Endothelial cell of umbilical vein (primary cell): ENCODE data around the gene COX7A1. TPM values are rescaled to one million over a fixed set of nuclear protein-coding genes. Genes with fewer than 3 reads are reported as not detected.

Source experiments
- BruUV-seq: library from RNA; stranded (reverse); fragments of 400-500 nt; replicated peaks from 2 replicates; lab custom pipeline; 2021; lab: Mats Ljungman, UMichigan
- CTCF ChIA-PET: fragments of 300-600, 350-600 bp; sonication (Branson Sonifier 250); formaldehyde crosslinking; loops from one replicate; lab custom pipeline; 2021; ENCODE audit warnings: antibody characterized with exemption, inconsistent platforms; lab: Charles Lee
- POLR2A ChIA-PET: fragments of 300-600, 350-600 bp; sonication (Branson Sonifier 250); formaldehyde crosslinking; loops from one replicate; lab custom pipeline; 2021; ENCODE audit warnings: antibody characterized with exemption, inconsistent platforms; lab: Charles Lee
- DNase-seq: peaks from one replicate; pipeline ENCODE4 v3.0.0-alpha.2; 2011; ENCODE audit warnings: low read depth, low spot score
- FAIRE-seq: peaks from 2 replicates; lab custom pipeline; 2011; peaks lifted over from hg19 to GRCh38; lab: Jason Lieb, UNC
- H2AFZ ChIP-seq: 2 replicates; pipeline ENCODE4 v1.6.0; 2012; ENCODE audit warnings: low read depth, low read length, control low read depth, inconsistent platforms
- H3K27ac ChIP-seq: 2 replicates; pipeline ENCODE4 v1.5.1; 2011; ENCODE audit warnings: low read depth, mild to moderate bottlenecking, control low read depth, low read length, moderate library complexity; ENCODE audit not compliant: insufficient read depth
- H3K27me3 ChIP-seq, 2 experiments: 2 replicates each; pipeline versions ENCODE4 v1.6.0 to v1.6.1; 2011; ENCODE audit warnings: low read length in 2 of 2, mixed read lengths in 1 of 2; ENCODE audit not compliant: control insufficient read depth in 2 of 2, insufficient read depth in 2 of 2
- H3K36me3 ChIP-seq, 2 experiments: 2 replicates in 1 of 2; 3 replicates in 1 of 2; pipeline ENCODE4 v1.5.1; 2011; ENCODE audit warnings: low read length in 2 of 2, mild to moderate bottlenecking in 1 of 2, moderate library complexity in 1 of 2; ENCODE audit not compliant: control insufficient read depth in 2 of 2, insufficient read depth in 2 of 2; ENCODE audit errors: extremely low read depth in 1 of 2
- H3K4me1 ChIP-seq: 3 replicates; pipeline ENCODE4 v1.5.1; 2011; ENCODE audit warnings: mild to moderate bottlenecking, low read length; ENCODE audit not compliant: control insufficient read depth, insufficient read depth; ENCODE audit errors: extremely low read depth
- H3K4me2 ChIP-seq: 2 replicates; pipeline ENCODE4 v1.6.1; 2011; ENCODE audit warnings: low read length, control low read depth, mixed read lengths; ENCODE audit not compliant: insufficient read depth
- H3K4me3 ChIP-seq, 3 experiments: fragments of 200-600 bp in 1 of 3; sonication (generic), shearing (Covaris generic) in 1 of 3; replicated peaks in 1 of 3; 2 replicates each; pipeline ENCODE4 v1.5.1; 2011 to 2016; ENCODE audit warnings: control low read depth in 3 of 3, low read length in 3 of 3, mild to moderate bottlenecking in 2 of 3, inconsistent platforms in 1 of 3, low read depth in 1 of 3, moderate library complexity in 1 of 3; ENCODE audit not compliant: insufficient read depth in 1 of 3
- H3K79me2 ChIP-seq: 2 replicates; pipeline ENCODE4 v1.6.0; 2012; ENCODE audit warnings: low read length, inconsistent platforms; ENCODE audit not compliant: control insufficient read depth, insufficient read depth
- H3K9ac ChIP-seq: replicated peaks from 2 replicates; pipeline ENCODE3; 2011; ENCODE audit warnings: low read length, control low read depth; ENCODE audit not compliant: insufficient read depth; ENCODE audit errors: extremely low read depth
- H3K9me1 ChIP-seq: replicated peaks from 3 replicates; pipeline ENCODE4 v1.6.0; 2011; ENCODE audit warnings: mild to moderate bottlenecking, low read length; ENCODE audit not compliant: control insufficient read depth, insufficient read depth; ENCODE audit errors: extremely low read depth
- H3K9me3 ChIP-seq: replicated peaks from 2 replicates; pipeline ENCODE4 v1.5.1; 2012; ENCODE audit warnings: low read length, inconsistent platforms; ENCODE audit not compliant: control insufficient read depth, insufficient read depth
- H4K20me1 ChIP-seq: replicated peaks from 2 replicates; pipeline ENCODE3; 2011; ENCODE audit warnings: mild to moderate bottlenecking, low read length; ENCODE audit not compliant: control insufficient read depth, insufficient read depth; ENCODE audit errors: extremely low read depth
- CTCF ChIP-seq, 2 donors: IDR thresholded peaks; 1 replicate in 1 of 2; 2 replicates in 1 of 2; pipeline ENCODE4 v1.5.1; 2011; ENCODE audit warnings: low read length in 2 of 2, mild to moderate bottlenecking in 2 of 2, moderate library complexity in 2 of 2, control low read depth in 1 of 2, inconsistent platforms in 1 of 2, low read depth in 1 of 2; ENCODE audit not compliant: insufficient read depth in 1 of 2; ENCODE audit errors: extremely low read depth in 1 of 2
- EZH2 ChIP-seq: IDR thresholded peaks from 2 replicates; pipeline ENCODE4 v1.6.1; 2012; ENCODE audit warnings: borderline replicate concordance, low read depth, mild to moderate bottlenecking, moderate library complexity, low read length, inconsistent platforms; ENCODE audit not compliant: severe bottlenecking
- FOS ChIP-seq: IDR thresholded peaks from 2 replicates; pipeline ENCODE4 v1.6.1; 2011; ENCODE audit warnings: mild to moderate bottlenecking, low read length, moderate library complexity, borderline replicate concordance; ENCODE audit not compliant: insufficient read depth
- GATA2 ChIP-seq: IDR thresholded peaks from 2 replicates; pipeline ENCODE4 v1.7.0; 2011; ENCODE audit warnings: low read depth, mild to moderate bottlenecking, moderate library complexity, mixed read lengths, low read length; ENCODE audit not compliant: insufficient read length, insufficient read depth
- JUN ChIP-seq: IDR thresholded peaks from 2 replicates; pipeline ENCODE4 v1.6.1; 2011; ENCODE audit warnings: borderline replicate concordance, low read depth; ENCODE audit not compliant: insufficient read length, insufficient read depth
- MYC ChIP-seq: IDR thresholded peaks from one replicate; pipeline ENCODE4 v1.6.1; 2011; ENCODE audit warnings: mild to moderate bottlenecking, low read depth, low read length
- POLR2A ChIP-seq: IDR thresholded peaks from 2 replicates; pipeline ENCODE4 v1.6.1; 2012; ENCODE audit warnings: low read depth, mild to moderate bottlenecking, control low read depth, low read length
- dilution Hi-C: fragments of 300-500 bp; cut with MboI; formaldehyde crosslinking; loops from one replicate; pipeline ENCODE4 v1.15.0; 2019; ENCODE audit warnings: low sequenced_read_pairs; ENCODE audit not compliant: extremely low pct_ligation_motif_present
- intact Hi-C: fragments of 100-400 bp; cut with micrococcal nuclease; formaldehyde crosslinking; loops from one replicate; pipeline ENCODE4 v1.10.0; 2022
- polyA plus RNA-seq, 4 experiments: library from polyadenylated mRNA; depleted of rRNA in 3 of 4; stranded (reverse) in 3 of 4; unstranded in 1 of 4; fragments of >200 nt; gene quantifications; 2 replicates each; pipeline versions ENCODE4 v1.2.1 to v1.2.3, GENCODE V29; 2011 to 2012; ENCODE audit warnings: missing spikeins in 1 of 4
- total RNA-seq: library from RNA; stranded (reverse); gene quantifications from 2 replicates; pipeline ENCODE4 v1.2.3, GENCODE V29; 2021

COX7A1 gene
- total and polyA plus RNA-seq, 2 donors (not counting 3 experiments of a cell fraction or from before 2014, with no cell fraction given), result 10.6 to 35.2 TPM

DNA sequence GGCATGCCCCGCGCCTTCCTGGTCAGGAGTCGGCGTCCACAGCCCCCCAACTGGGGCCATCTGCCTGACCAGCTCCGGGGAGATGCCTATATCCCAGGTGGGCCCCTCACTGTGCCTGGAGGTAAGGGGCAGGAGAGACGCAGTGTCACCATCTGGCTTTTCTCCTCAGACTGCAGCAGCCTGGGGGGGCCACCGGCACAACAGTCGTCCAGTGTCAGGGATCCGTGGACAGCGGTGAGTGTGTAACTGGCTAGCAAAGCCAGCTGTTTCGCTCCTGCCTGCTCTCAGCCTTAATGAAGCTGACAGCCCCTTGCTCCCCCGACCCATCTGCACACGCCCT lies 41.1 kb downstream of the COX7A1 start:
- dilution Hi-C loops, result no loop called here
- Histone ChIP-seq H3K9me3 (no peaks in the 10 kb centered on the region), H3K4me3 (no peak overlapping the region), H3K27me3 (no peaks in the 10 kb centered on the region), H3K36me3 (no peaks in the 10 kb centered on the region), H3K4me2 (no peak overlapping the region), H2AFZ (no peak overlapping the region), H3K27ac (no peak overlapping the region), H3K4me1 (peaks cover 13% of the 10 kb centered on the region), H3K79me2 (peaks cover 8% of the 10 kb centered on the region), H4K20me1 (no peaks in the 10 kb centered on the region), H3K9me1 (no peaks in the 10 kb centered on the region), H3K9ac (no peak overlapping the region)
- no TSS peak for BruUV-seq
- no peak for FAIRE-seq
- TF ChIP-seq FOS (no peak), CTCF (IDR thresholded peaks at IDR 0.05; ENCODE audit: extremely low read depth in 1 of 2, insufficient read depth in 1 of 2, low read depth in 1 of 2, low read length in 2 of 2) (no peak), JUN (no peak), MYC (no peak)
- DNase-seq, result no peak
- CTCF ChIA-PET, result no interaction called here
- POLR2A ChIA-PET, result no interaction called here
- intact Hi-C loops, result no loop called here

DNA sequence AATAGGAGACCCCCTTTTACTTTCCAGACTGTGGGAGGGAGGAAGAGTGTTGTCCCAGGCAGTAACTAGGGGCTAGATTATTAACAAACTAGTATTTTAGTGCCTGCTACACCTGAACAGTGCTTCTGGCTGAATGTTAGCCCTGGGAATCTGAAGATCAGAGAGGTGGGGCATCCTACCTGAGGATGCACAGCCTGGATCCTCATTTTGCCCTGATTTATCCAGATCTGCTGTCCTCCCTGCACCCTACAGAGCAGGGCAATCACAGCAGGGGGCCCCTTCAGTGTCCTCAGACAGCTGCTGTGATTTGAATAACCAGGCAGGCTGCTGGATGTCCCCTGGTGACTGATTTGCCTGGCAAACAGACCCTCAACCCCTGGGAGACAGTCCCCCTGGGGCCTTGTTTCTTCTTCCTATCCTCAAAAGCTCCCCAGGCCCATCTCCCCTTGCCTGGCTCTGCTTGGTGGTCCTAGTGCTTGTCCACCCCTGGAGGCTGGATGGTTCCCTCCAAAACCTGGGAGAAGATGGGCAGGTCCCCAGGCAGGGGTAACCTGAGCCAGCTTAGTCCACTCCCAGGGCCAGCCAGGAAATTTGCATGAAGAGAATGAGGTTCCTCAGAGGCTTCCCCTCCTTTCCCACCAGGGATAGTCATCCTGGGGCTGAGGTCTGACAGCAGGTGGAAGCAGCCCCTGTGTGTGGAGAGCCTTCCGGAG lies 41.6 kb downstream of the COX7A1 start, which contains the start of gene OVOL3:
Gene OVOL3, plus strand, starts transcription at position 657 of the 713 bp plus-strand sequence. CDS start 60 bp downstream, outside the sequence.
- ChIA-PET CTCF (no interaction called here), POLR2A (no interaction called here)
- no peak within 1 kb of the TSS for H3K4me2 ChIP-seq

More for the DNA sequence above, 41.6 kb downstream of the COX7A1 start, which contains the start of gene OVOL3:
- no peaks in the 10 kb centered on the region for H4K20me1 ChIP-seq
- H3K4me1 ChIP-seq, result peaks cover 10% of the 10 kb centered on the region
- BruUV-seq, result no TSS peak
- no peaks in the 10 kb centered on the region for H3K9me1 ChIP-seq
- dilution Hi-C loops, result no loop called here
- H3K27ac ChIP-seq, result no peak within 1 kb of the TSS
- FAIRE-seq (no peak), DNase-seq (no peak)
- H3K4me3 ChIP-seq, result no peak within 1 kb of the TSS
- TF ChIP-seq FOS (no peak), EZH2 (no peak), POLR2A (no peak), CTCF (IDR thresholded peaks at IDR 0.05; ENCODE audit: extremely low read depth in 1 of 2, insufficient read depth in 1 of 2, low read depth in 1 of 2, low read length in 2 of 2) (no peak), GATA2 (no peak)
- H3K36me3 ChIP-seq, result no peaks in the 10 kb centered on the region
- H3K9ac ChIP-seq, result no peak within 1 kb of the TSS
- no peaks in the 10 kb centered on the region for H3K27me3 ChIP-seq
- H3K9me3 ChIP-seq, result no peaks in the 10 kb centered on the region
- intact Hi-C loops, result no loop called here
- H2AFZ ChIP-seq, result no peak within 1 kb of the TSS
- H3K79me2 ChIP-seq, result peaks cover 6% of the 10 kb centered on the region
